SU-DHL-6 (cell line): ENCODE results near the gene MYH11.
"Not testable (repeated sequence)": the region's sequence is repeated elsewhere in the genome, so short reads cannot be mapped to it uniquely, and the experiment has no call there.

ENCODE experiments used
- H2AFZ ChIP-seq: fragments of 200-600 bp; sonication (generic); 2 replicates; pipeline ENCODE4 v1.6.1; 2014; ENCODE audit warnings: low read depth, mild to moderate bottlenecking, moderate library complexity, mixed read lengths, antibody characterized with exemption, low read length; ENCODE audit not compliant: severe bottlenecking
- H3F3A ChIP-seq: fragments of 200-600 bp; shearing (Covaris generic); 2 replicates; pipeline ENCODE4 v1.6.0; 2016; ENCODE audit warnings: antibody characterized with exemption, mild to moderate bottlenecking; ENCODE audit not compliant: insufficient read depth
- H3K27ac ChIP-seq: fragments of 200-600 bp; sonication (generic); 2 replicates; pipeline ENCODE4 v1.5.1; 2016; ENCODE audit warnings: low read depth, mild to moderate bottlenecking, low read length, moderate library complexity, mixed read lengths
- H3K27me3 ChIP-seq: fragments of 200-600 bp; sonication (generic), shearing (Covaris generic); 2 replicates; pipeline ENCODE4 v1.6.0; 2014; ENCODE audit warnings: mild to moderate bottlenecking, low read length
- H3K36me3 ChIP-seq: fragments of 200-600 bp; sonication (generic); 2 replicates; pipeline ENCODE4 v1.6.1; 2014; ENCODE audit warnings: mild to moderate bottlenecking, low read length, mixed read lengths
- H3K4me2 ChIP-seq: fragments of 300-600, 200-600 bp; shearing (Covaris generic), sonication (generic); 2 replicates; pipeline ENCODE4 v1.6.0; 2014; ENCODE audit warnings: low read length, low read depth, mild to moderate bottlenecking; ENCODE audit not compliant: poor library complexity, severe bottlenecking
- H3K4me3 ChIP-seq: fragments of 200-600 bp; sonication (generic); 2 replicates; pipeline ENCODE4 v1.5.1; 2014; ENCODE audit warnings: antibody characterized with exemption, low read length, mild to moderate bottlenecking, mixed read lengths; ENCODE audit not compliant: insufficient read depth, poor library complexity, severe bottlenecking
- H3K79me2 ChIP-seq: fragments of 200-600 bp; sonication (generic); 2 replicates; pipeline ENCODE4 v1.6.1; 2014; ENCODE audit warnings: mild to moderate bottlenecking, low read length, moderate library complexity; ENCODE audit not compliant: insufficient read depth
- H3K9ac ChIP-seq: fragments of 200-600 bp; sonication (generic); 2 replicates; pipeline ENCODE4 v1.7.0; 2014; ENCODE audit warnings: mild to moderate bottlenecking, low read length
- H3K9me2 ChIP-seq: fragments of 200-600 bp; sonication (generic); replicated peaks from 2 replicates; pipeline ENCODE4 v1.6.1; 2014; ENCODE audit warnings: low read length; ENCODE audit not compliant: insufficient read depth
- H3K9me3 ChIP-seq: fragments of 200-600 bp; sonication (generic); 2 replicates; pipeline ENCODE4 v1.6.1; 2014; ENCODE audit warnings: low read length, mixed read lengths; ENCODE audit not compliant: insufficient read depth
- H4K20me1 ChIP-seq: fragments of 200-600 bp; sonication (generic); 2 replicates; pipeline ENCODE4 v1.6.1; 2014; ENCODE audit warnings: low read depth, mild to moderate bottlenecking, antibody characterized with exemption, low read length, moderate library complexity, mixed read lengths
- CTCF ChIP-seq: fragments of 200-600 bp; sonication (generic); IDR thresholded peaks from one replicate; pipeline ENCODE4 v1.5.1; 2017; ENCODE audit warnings: antibody characterized with exemption, mild to moderate bottlenecking, low read length, moderate library complexity; ENCODE audit not compliant: insufficient read depth, poor library complexity, severe bottlenecking
- EZH2phosphoT487 ChIP-seq: fragments of 200-600 bp; sonication (generic), shearing (Covaris generic); conservative IDR thresholded peaks from 2 replicates; pipeline ENCODE4 v1.6.1; 2018; ENCODE audit warnings: mild to moderate bottlenecking, antibody characterized with exemption, low read length, moderate library complexity, mixed read lengths

The MYH11 gene

GRCh38 chr16:15816228-15816627, 40.6 kb downstream of the MYH11 start:
- no peak overlapping the region for H3K27ac ChIP-seq
- no peaks in the 10 kb centered on the region for H4K20me1 ChIP-seq
- no peak overlapping the region for H2AFZ ChIP-seq
- no peak overlapping the region for H3K9ac ChIP-seq
- H3K9me3 ChIP-seq: peaks cover 15% of the 10 kb centered on the region; the same call in 1 of the 2 replicates
- H3K9me2 ChIP-seq: no peaks in the 10 kb centered on the region
- H3K4me2 ChIP-seq: no peak overlapping the region
- H3F3A ChIP-seq: no peaks in the 10 kb centered on the region
- no peaks in the 10 kb centered on the region for H3K27me3 ChIP-seq
- no peaks in the 10 kb centered on the region for H3K79me2 ChIP-seq
- no peak overlapping the region for H3K4me3 ChIP-seq
- H3K36me3 ChIP-seq: peaks cover 8% of the 10 kb centered on the region; the same call in 1 of the 2 replicates
- TF ChIP-seq CTCF (no peak), EZH2phosphoT487 (no peak)

- H3F3A ChIP-seq, H3K4me2 ChIP-seq, H2AFZ ChIP-seq, H3K79me2 ChIP-seq, H3K36me3 ChIP-seq, H3K9me2 ChIP-seq, H3K4me3 ChIP-seq, H4K20me1 ChIP-seq, H3K9ac ChIP-seq, H3K27me3 ChIP-seq, H3K27ac ChIP-seq: not testable (repeated sequence)
- H3K9me3 ChIP-seq: peaks cover 15% of the 10 kb centered on the region; the same call in 1 of the 2 replicates
Measured at GRCh38 chr16:15812401-15812750, 44.5 kb downstream of the MYH11 start.

DNA sequence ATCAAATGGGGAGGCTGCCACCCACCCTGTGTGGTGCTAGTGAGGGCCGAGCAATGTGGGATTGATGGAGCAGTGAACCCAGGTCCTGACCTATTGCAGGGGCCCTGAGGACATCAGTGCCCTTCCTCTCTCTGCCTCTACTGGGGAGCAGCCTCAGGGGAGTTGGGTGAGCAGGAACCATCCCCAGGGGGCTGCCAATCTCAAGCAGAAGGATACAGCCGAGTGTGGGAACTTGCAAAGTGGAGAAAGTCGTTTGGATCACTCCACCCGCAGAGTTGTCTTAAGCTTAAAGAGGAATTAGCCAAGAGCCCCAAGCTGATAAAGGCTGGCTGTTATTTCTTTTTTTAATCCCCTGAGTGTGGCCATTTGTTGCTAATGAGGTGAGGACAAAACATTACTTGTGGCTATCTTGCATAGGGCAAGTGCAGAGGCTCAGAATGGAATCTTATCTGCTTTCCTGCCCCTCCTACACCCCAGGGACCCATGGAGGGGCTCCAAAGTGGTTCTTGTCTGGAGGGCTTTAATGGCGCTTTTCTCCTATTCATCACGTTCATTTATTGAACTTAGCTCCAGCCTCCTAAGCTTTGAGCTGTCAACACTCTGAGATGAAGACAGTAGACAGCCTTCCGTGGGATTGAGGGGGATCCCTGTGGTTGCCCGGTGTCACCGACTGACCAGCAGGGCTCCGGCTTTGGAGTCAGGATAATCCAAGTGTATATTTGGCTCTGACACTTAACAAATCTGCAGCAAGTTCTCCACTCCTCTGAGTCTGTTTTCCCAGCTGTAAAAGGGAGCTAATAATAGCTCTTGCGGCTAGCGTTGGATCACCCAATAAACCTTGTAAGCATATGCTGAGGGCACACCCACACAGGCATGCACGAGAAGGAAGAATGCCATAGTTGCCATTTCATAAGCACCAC, 45.1 kb downstream of the MYH11 start:
- Histone ChIP-seq H3K9ac (no peak overlapping the region), H3K4me3 (no peak overlapping the region), H3K4me2 (no peak overlapping the region)

DNA sequence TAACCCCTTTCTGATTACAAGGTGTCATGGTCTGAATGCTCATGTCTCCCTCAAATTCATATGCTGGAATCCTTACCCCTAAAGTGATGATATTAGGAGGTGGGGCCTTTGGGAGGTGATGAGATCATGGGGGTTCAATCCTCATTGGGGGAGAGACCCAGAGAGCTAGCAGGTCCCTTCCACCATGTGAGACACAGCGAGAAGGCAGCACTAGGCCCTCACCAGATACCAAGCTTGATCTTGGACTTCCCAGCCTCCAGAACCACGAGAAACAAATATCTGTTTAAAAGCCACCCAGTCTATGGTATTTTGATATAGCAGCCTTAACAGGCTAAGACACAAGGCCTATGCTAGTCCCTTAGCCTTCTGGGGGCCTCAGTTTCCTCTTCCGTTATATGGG, 45.9 kb downstream of the MYH11 start:
- H4K20me1 ChIP-seq: no peaks in the 10 kb centered on the region
- no peak overlapping the region for H3K27ac ChIP-seq
- no peak overlapping the region for H2AFZ ChIP-seq
- H3K4me2 ChIP-seq: no peak overlapping the region
- no peaks in the 10 kb centered on the region for H3K27me3 ChIP-seq
- H3K4me3 ChIP-seq: no peak overlapping the region
- no peak for TF ChIP-seq EZH2phosphoT487
- no peak for TF ChIP-seq CTCF
- H3K36me3 ChIP-seq: peaks cover 5% of the 10 kb centered on the region; the same call in 1 of the 2 replicates
- H3F3A ChIP-seq: no peaks in the 10 kb centered on the region
- H3K79me2 ChIP-seq: no peaks in the 10 kb centered on the region
- no peak overlapping the region for H3K9ac ChIP-seq
- peaks cover 6% of the 10 kb centered on the region; the same call in 1 of the 2 replicates for H3K9me3 ChIP-seq
- no peaks in the 10 kb centered on the region for H3K9me2 ChIP-seq

More for the DNA sequence above, 45.1 kb downstream of the MYH11 start:
- H3K36me3 ChIP-seq: peaks cover 8% of the 10 kb centered on the region; the same call in 1 of the 2 replicates
- no peaks in the 10 kb centered on the region for H3K79me2 ChIP-seq
- no peak for TF ChIP-seq EZH2phosphoT487
- no peak overlapping the region for H3K27ac ChIP-seq
- no peaks in the 10 kb centered on the region for H4K20me1 ChIP-seq
- H3F3A ChIP-seq: no peaks in the 10 kb centered on the region
- H2AFZ ChIP-seq: no peak overlapping the region
- no peaks in the 10 kb centered on the region for H3K27me3 ChIP-seq
- peaks cover 14% of the 10 kb centered on the region; the same call in 1 of the 2 replicates for H3K9me3 ChIP-seq
- no peaks in the 10 kb centered on the region for H3K9me2 ChIP-seq
